Natural killer cell (primary cell): ENCODE measurements around the gene TMEM54. TPM values are rescaled to one million over a fixed set of nuclear protein-coding genes. Genes with fewer than 3 reads are reported as not detected.

ENCODE experiments used
- ATAC-seq, 3 donors: fragments of 150-1000 bp in 2 of 3; fragments of 200-7000 bp in 1 of 3; cut with Tn5 transposase; 1 replicate in 1 of 3; 2 replicates in 2 of 3; pipeline ENCODE4 v1.10.0; 2021; ENCODE audit warnings: mild to moderate bottlenecking in 2 of 3, moderate library complexity in 2 of 3
- DNase-seq, 2 donors: peaks; one replicate each; pipeline versions ENCODE4 v3.0.0 to v3.0.0-alpha.2; 2013 to 2021; ENCODE audit warnings: mixed read lengths in 1 of 2
- H3K27ac ChIP-seq: one replicate; pipeline ENCODE4 v1.5.1; 2013; ENCODE audit warnings: mild to moderate bottlenecking, low read length
- H3K27me3 ChIP-seq: one replicate; pipeline ENCODE4 v1.6.1; 2013; ENCODE audit warnings: low read length; ENCODE audit not compliant: control insufficient read depth, insufficient read depth
- H3K36me3 ChIP-seq: one replicate; pipeline ENCODE4 v1.6.1; 2013; ENCODE audit warnings: low read length; ENCODE audit not compliant: control insufficient read depth, insufficient read depth
- H3K4me1 ChIP-seq: one replicate; pipeline ENCODE4 v1.6.1; 2013; ENCODE audit warnings: low read length; ENCODE audit not compliant: control insufficient read depth, insufficient read depth
- H3K4me3 ChIP-seq: one replicate; pipeline ENCODE4 v1.5.1; 2013; ENCODE audit warnings: low read length
- H3K9me3 ChIP-seq: one replicate; pipeline ENCODE4 v1.6.1; 2013; ENCODE audit warnings: low read length; ENCODE audit not compliant: control insufficient read depth, insufficient read depth
- H3K27ac Mint-ChIP-seq, 2 donors: one replicate each; pipeline ENCODE4 v1.8.0; 2022; ENCODE audit warnings: mild to moderate bottlenecking in 2 of 2, mixed read lengths in 2 of 2, moderate library complexity in 1 of 2
- H3K27me3 Mint-ChIP-seq, 2 donors: one replicate each; pipeline ENCODE4 v1.8.0; 2022; ENCODE audit warnings: low read depth in 2 of 2, mixed read lengths in 2 of 2
- H3K36me3 Mint-ChIP-seq: one replicate; pipeline ENCODE4 v1.8.0; 2022; ENCODE audit warnings: mixed read lengths
- H3K4me1 Mint-ChIP-seq, 2 donors: one replicate each; pipeline ENCODE4 v1.8.0; 2022; ENCODE audit warnings: mixed read lengths in 2 of 2
- H3K4me3 Mint-ChIP-seq: one replicate; pipeline ENCODE4 v1.8.0; 2022; ENCODE audit warnings: mild to moderate bottlenecking, moderate library complexity, mixed read lengths
- H3K9me3 Mint-ChIP-seq, 2 donors: one replicate each; pipeline ENCODE4 v1.8.0; 2022; ENCODE audit warnings: mixed read lengths in 2 of 2
- CTCF ChIP-seq: fragments of 200-600 bp; IDR thresholded peaks from one replicate; pipeline ENCODE4 v1.8.0; 2022; ENCODE audit warnings: antibody characterized with exemption
- WGBS: methylation state at CpG from one replicate; pipeline ENCODE4 v1.1.7; 2013; ENCODE audit warnings: missing lambda C conversion rate; ENCODE audit not compliant: insufficient coverage; 5-methylcytosine and 5-hydroxymethylcytosine counted together
- intact Hi-C: fragments of 100-400 bp; cut with micrococcal nuclease; formaldehyde crosslinking; loops from one replicate; pipeline ENCODE4 v1.14.2; 2022
- total RNA-seq, 4 donors: library from RNA; stranded (reverse); fragments of 120-200 nt in 1 of 4; gene quantifications; one replicate each; pipeline versions ENCODE4 v1.2.3 to v1.2.4, GENCODE V29; 2013 to 2022

The TMEM54 gene
- total RNA-seq, result not detected
- not detected for total RNA-seq (2013)

- 2% methylated on average over 92 of the region's 92 CpGs for WGBS
- Histone ChIP-seq H3K27ac (no peak within 1 kb of the TSS), H3K27me3 (peaks cover 28% of the 10 kb centered on the region), H3K4me1 (peaks cover 11% of the 10 kb centered on the region), H3K9me3 (no peaks in the 10 kb centered on the region), H3K36me3 (no peaks in the 10 kb centered on the region), H3K4me3 (no peak within 1 kb of the TSS)
- H3K36me3 Mint-ChIP-seq, result no peaks in the 10 kb centered on the region
- intact Hi-C loops, result no loop called here
- no peak for TF ChIP-seq CTCF
- peaks cover 4 to 10% of the 10 kb centered on the region in 2 donors for H3K4me1 Mint-ChIP-seq
- no peaks in the 10 kb centered on the region for H3K9me3 Mint-ChIP-seq
- ATAC-seq (peak; percentile 48 to 86 (median 77)), DNase-seq (peak in 1 of 2 donors; percentile 29)
- H3K4me3 Mint-ChIP-seq, result peak within 1 kb of the TSS; percentile 86
- peaks cover 32 to 36% of the 10 kb centered on the region in 2 donors for H3K27me3 Mint-ChIP-seq
- H3K27ac Mint-ChIP-seq, result no peak within 1 kb of the TSS
These were observed at the start of gene TMEM54 for GRCh38 chr1:32900956-32901822. TMEM54 (minus strand) TSS chr1:32901389; CDS start chr1:32901238, 151 bp downstream.

- no peaks in the 10 kb centered on the region for H3K9me3 ChIP-seq
- no peaks in the 10 kb centered on the region for H3K27me3 Mint-ChIP-seq
- H3K4me1 Mint-ChIP-seq, result peaks cover 16 to 28% of the 10 kb centered on the region in 2 donors
- no peaks in the 10 kb centered on the region for H3K4me1 ChIP-seq
- no peak overlapping the region for H3K27ac ChIP-seq
- peaks cover 33% of the 10 kb centered on the region for H3K36me3 ChIP-seq
- intact Hi-C loops, result no loop called here
- H3K4me3 Mint-ChIP-seq, result no peak overlapping the region
- ATAC-seq (no peak), DNase-seq (no peak)
- H3K27ac Mint-ChIP-seq, result no peak overlapping the region
- no peaks in the 10 kb centered on the region for H3K27me3 ChIP-seq
- no peak overlapping the region for H3K4me3 ChIP-seq
- no peak for TF ChIP-seq CTCF
- H3K9me3 Mint-ChIP-seq, result no peaks in the 10 kb centered on the region
- WGBS, result 92% methylated on average over 5 of the region's 5 CpGs
- peaks cover 2% of the 10 kb centered on the region for H3K36me3 Mint-ChIP-seq
These were observed 48.3 kb upstream of the TMEM54 start for GRCh38 chr1:32949519-32949918.

- Histone ChIP-seq H3K36me3 (peaks cover 39% of the 10 kb centered on the region), H3K4me1 (no peaks in the 10 kb centered on the region), H3K27me3 (no peaks in the 10 kb centered on the region), H3K4me3 (no peak overlapping the region), H3K9me3 (no peaks in the 10 kb centered on the region), H3K27ac (no peak overlapping the region)
- peaks cover 16 to 27% of the 10 kb centered on the region in 2 donors for H3K4me1 Mint-ChIP-seq
- no peak for DNase-seq
- H3K9me3 Mint-ChIP-seq, result no peaks in the 10 kb centered on the region
- no peak overlapping the region for H3K4me3 Mint-ChIP-seq
- H3K27ac Mint-ChIP-seq, result no peak overlapping the region
- WGBS, result 100% methylated on average over 1 of the region's 1 CpG
- no peak for TF ChIP-seq CTCF
- H3K36me3 Mint-ChIP-seq, result peaks cover 8% of the 10 kb centered on the region
- H3K27me3 Mint-ChIP-seq, result no peaks in the 10 kb centered on the region
- intact Hi-C loops, result no loop called here
- ATAC-seq, result no peak
These were observed 47.7 kb upstream of the TMEM54 start for GRCh38 chr1:32948905-32949304.
